SU-DHL-6 (cell line): Measurements from ENCODE around the gene SOS1.

ENCODE experiments used
- H2AFZ ChIP-seq: fragments of 200-600 bp; sonication (generic); 2 replicates; pipeline ENCODE4 v1.6.1; 2014; ENCODE audit warnings: low read depth, mild to moderate bottlenecking, moderate library complexity, mixed read lengths, antibody characterized with exemption, low read length; ENCODE audit not compliant: severe bottlenecking
- H3F3A ChIP-seq: fragments of 200-600 bp; shearing (Covaris generic); 2 replicates; pipeline ENCODE4 v1.6.0; 2016; ENCODE audit warnings: antibody characterized with exemption, mild to moderate bottlenecking; ENCODE audit not compliant: insufficient read depth
- H3K27ac ChIP-seq: fragments of 200-600 bp; sonication (generic); 2 replicates; pipeline ENCODE4 v1.5.1; 2016; ENCODE audit warnings: low read depth, mild to moderate bottlenecking, low read length, moderate library complexity, mixed read lengths
- H3K27me3 ChIP-seq: fragments of 200-600 bp; sonication (generic), shearing (Covaris generic); 2 replicates; pipeline ENCODE4 v1.6.0; 2014; ENCODE audit warnings: mild to moderate bottlenecking, low read length
- H3K36me3 ChIP-seq: fragments of 200-600 bp; sonication (generic); 2 replicates; pipeline ENCODE4 v1.6.1; 2014; ENCODE audit warnings: mild to moderate bottlenecking, low read length, mixed read lengths
- H3K4me2 ChIP-seq: fragments of 300-600, 200-600 bp; shearing (Covaris generic), sonication (generic); 2 replicates; pipeline ENCODE4 v1.6.0; 2014; ENCODE audit warnings: low read length, low read depth, mild to moderate bottlenecking; ENCODE audit not compliant: poor library complexity, severe bottlenecking
- H3K4me3 ChIP-seq: fragments of 200-600 bp; sonication (generic); 2 replicates; pipeline ENCODE4 v1.5.1; 2014; ENCODE audit warnings: antibody characterized with exemption, low read length, mild to moderate bottlenecking, mixed read lengths; ENCODE audit not compliant: insufficient read depth, poor library complexity, severe bottlenecking
- H3K79me2 ChIP-seq: fragments of 200-600 bp; sonication (generic); 2 replicates; pipeline ENCODE4 v1.6.1; 2014; ENCODE audit warnings: mild to moderate bottlenecking, low read length, moderate library complexity; ENCODE audit not compliant: insufficient read depth
- H3K9ac ChIP-seq: fragments of 200-600 bp; sonication (generic); 2 replicates; pipeline ENCODE4 v1.7.0; 2014; ENCODE audit warnings: mild to moderate bottlenecking, low read length
- H3K9me2 ChIP-seq: fragments of 200-600 bp; sonication (generic); replicated peaks from 2 replicates; pipeline ENCODE4 v1.6.1; 2014; ENCODE audit warnings: low read length; ENCODE audit not compliant: insufficient read depth
- H3K9me3 ChIP-seq: fragments of 200-600 bp; sonication (generic); 2 replicates; pipeline ENCODE4 v1.6.1; 2014; ENCODE audit warnings: low read length, mixed read lengths; ENCODE audit not compliant: insufficient read depth
- H4K20me1 ChIP-seq: fragments of 200-600 bp; sonication (generic); 2 replicates; pipeline ENCODE4 v1.6.1; 2014; ENCODE audit warnings: low read depth, mild to moderate bottlenecking, antibody characterized with exemption, low read length, moderate library complexity, mixed read lengths
- EZH2phosphoT487 ChIP-seq: fragments of 200-600 bp; sonication (generic), shearing (Covaris generic); conservative IDR thresholded peaks from 2 replicates; pipeline ENCODE4 v1.6.1; 2018; ENCODE audit warnings: mild to moderate bottlenecking, antibody characterized with exemption, low read length, moderate library complexity, mixed read lengths
- TF ChIP-seq, protein P1 (sequence below): fragments of 200-600 bp; sonication (generic); IDR thresholded peaks from one replicate; pipeline ENCODE4 v1.5.1; 2017; ENCODE audit warnings: antibody characterized with exemption, mild to moderate bottlenecking, low read length, moderate library complexity; ENCODE audit not compliant: insufficient read depth, poor library complexity, severe bottlenecking

SOS1 gene

DNA sequence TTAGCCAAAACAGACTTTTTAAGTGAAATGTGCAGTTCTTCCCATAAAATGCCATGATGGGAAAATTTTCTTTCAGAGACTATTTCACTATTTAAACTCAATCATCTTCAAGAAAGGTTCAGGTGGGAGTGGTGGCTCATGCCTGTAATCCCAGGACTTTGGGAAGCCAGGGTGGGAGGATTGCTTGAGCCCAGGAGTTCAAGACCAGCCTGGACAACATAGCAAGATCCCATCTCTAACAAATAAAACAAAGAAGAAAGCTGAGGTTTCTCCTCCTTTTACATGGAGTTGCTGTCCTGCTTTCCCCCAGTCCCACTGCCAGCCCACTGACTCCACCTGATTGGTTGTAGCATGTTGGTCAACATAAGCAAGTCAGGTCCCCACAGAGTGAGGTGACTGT is 25.8 kb upstream of the SOS1 start:
- no peak overlapping the region for H3K4me2 ChIP-seq
- no peaks in the 10 kb centered on the region for H4K20me1 ChIP-seq
- no peaks in the 10 kb centered on the region for H3K9me2 ChIP-seq
- no peak overlapping the region for H2AFZ ChIP-seq
- no peak overlapping the region for H3K4me3 ChIP-seq
- H3K79me2 ChIP-seq, result no peaks in the 10 kb centered on the region
- H3K27ac ChIP-seq, result no peak overlapping the region
- TF ChIP-seq EZH2phosphoT487, result no peak
- TF ChIP-seq, protein P1, sequence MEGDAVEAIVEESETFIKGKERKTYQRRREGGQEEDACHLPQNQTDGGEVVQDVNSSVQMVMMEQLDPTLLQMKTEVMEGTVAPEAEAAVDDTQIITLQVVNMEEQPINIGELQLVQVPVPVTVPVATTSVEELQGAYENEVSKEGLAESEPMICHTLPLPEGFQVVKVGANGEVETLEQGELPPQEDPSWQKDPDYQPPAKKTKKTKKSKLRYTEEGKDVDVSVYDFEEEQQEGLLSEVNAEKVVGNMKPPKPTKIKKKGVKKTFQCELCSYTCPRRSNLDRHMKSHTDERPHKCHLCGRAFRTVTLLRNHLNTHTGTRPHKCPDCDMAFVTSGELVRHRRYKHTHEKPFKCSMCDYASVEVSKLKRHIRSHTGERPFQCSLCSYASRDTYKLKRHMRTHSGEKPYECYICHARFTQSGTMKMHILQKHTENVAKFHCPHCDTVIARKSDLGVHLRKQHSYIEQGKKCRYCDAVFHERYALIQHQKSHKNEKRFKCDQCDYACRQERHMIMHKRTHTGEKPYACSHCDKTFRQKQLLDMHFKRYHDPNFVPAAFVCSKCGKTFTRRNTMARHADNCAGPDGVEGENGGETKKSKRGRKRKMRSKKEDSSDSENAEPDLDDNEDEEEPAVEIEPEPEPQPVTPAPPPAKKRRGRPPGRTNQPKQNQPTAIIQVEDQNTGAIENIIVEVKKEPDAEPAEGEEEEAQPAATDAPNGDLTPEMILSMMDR, result no peak
- H3K36me3 ChIP-seq, result no peaks in the 10 kb centered on the region
- no peak overlapping the region for H3K9ac ChIP-seq
- H3K27me3 ChIP-seq, result no peaks in the 10 kb centered on the region
- no peaks in the 10 kb centered on the region for H3K9me3 ChIP-seq
- no peaks in the 10 kb centered on the region for H3F3A ChIP-seq

DNA sequence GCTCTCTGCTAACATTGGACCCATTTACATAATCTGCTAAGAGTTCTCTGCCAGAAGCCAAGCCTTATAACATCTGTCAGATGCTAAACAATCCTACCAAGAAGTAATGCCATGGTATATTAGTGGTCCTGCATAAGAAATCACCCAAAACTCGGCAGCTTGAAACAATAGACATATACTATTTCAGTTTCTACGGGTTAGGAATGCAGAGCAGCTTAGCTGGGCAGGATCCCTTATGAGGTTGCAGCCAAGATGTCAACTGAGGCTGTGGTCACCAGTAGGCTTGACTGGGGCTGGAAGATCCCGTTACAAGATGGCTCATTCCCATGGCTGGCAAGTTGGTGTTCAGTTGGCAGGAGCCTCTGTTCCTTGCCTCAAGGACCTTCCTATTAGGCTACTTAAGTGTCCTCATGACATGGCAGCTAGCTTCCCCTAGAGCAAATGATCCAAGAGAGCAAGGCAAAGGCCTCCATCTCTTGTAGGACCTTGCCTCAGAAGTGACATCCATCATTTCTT is 25.1 kb upstream of the SOS1 start:
- no peak overlapping the region for H2AFZ ChIP-seq
- no peak overlapping the region for H3K4me2 ChIP-seq
- no peak overlapping the region for H3K9ac ChIP-seq

DNA sequence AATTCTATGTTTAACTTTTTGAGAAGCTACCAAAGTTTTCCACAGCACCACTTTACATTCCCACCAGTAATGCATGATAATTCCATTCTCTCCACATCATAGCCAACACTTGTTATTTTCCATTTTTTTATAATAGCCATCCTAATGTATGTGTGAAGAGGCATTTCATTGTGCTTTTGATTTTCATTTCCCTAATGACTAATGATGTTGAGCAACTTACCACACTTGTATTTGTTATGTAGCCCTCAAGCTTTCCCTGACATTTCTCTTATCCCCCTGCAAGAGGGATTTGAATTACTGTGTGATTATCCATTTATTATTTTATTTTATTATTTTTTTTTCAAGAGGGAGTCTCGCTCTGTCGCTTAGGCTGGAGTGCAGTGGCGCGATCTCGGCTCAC is 23.6 kb upstream of the SOS1 start:
- Histone ChIP-seq H3F3A (no peaks in the 10 kb centered on the region), H3K36me3 (no peaks in the 10 kb centered on the region), H3K79me2 (no peaks in the 10 kb centered on the region), H4K20me1 (no peaks in the 10 kb centered on the region), H3K4me3 (no peak overlapping the region), H3K27me3 (no peaks in the 10 kb centered on the region), H3K9me2 (no peaks in the 10 kb centered on the region), H3K9me3 (no peaks in the 10 kb centered on the region), H3K4me2 (no peak overlapping the region), H3K27ac (no peak overlapping the region), H2AFZ (no peak overlapping the region), H3K9ac (no peak overlapping the region)
- TF ChIP-seq EZH2phosphoT487, result no peak
- TF ChIP-seq, protein P1, result no peak

More for the DNA sequence above, 25.1 kb upstream of the SOS1 start:
- Histone ChIP-seq H3K9me3 (no peaks in the 10 kb centered on the region), H3K4me3 (no peak overlapping the region), H3F3A (no peaks in the 10 kb centered on the region), H3K27me3 (no peaks in the 10 kb centered on the region), H3K9me2 (no peaks in the 10 kb centered on the region), H3K79me2 (no peaks in the 10 kb centered on the region), H3K36me3 (no peaks in the 10 kb centered on the region), H3K27ac (no peak overlapping the region), H4K20me1 (no peaks in the 10 kb centered on the region)
- TF ChIP-seq, protein P1, result no peak
- TF ChIP-seq EZH2phosphoT487, result no peak
